Activated CD8-positive, alpha-beta memory T cell treated with anti-CD3 and anti-CD28 coated beads, Interleukin-2, amount 10 ng/mL, durations not matched to agents 7 days and 5 days (primary cell): ENCODE results near the gene KCNG2. TPM values are rescaled to one million over a fixed set of nuclear protein-coding genes. Genes with fewer than 3 reads are reported as not detected.

Experiments used
- ATAC-seq: fragments of 150-1000 bp; cut with Tn5 transposase; one replicate; pipeline ENCODE4 v1.10.0; 2021; ENCODE audit warnings: moderate library complexity
- CTCF ChIA-PET: fragments of 350-600 bp; sonication (Branson Sonifier 250); formaldehyde crosslinking; loops from one replicate; lab custom pipeline; 2021; ENCODE audit warnings: antibody characterized with exemption; lab: Charles Lee
- DNase-seq: peaks from one replicate; pipeline ENCODE4 v3.0.0-alpha.2; 2020
- H3K27ac Mint-ChIP-seq: one replicate; pipeline ENCODE4 v1.8.0; 2021; ENCODE audit warnings: mild to moderate bottlenecking, mixed read lengths
- H3K27me3 Mint-ChIP-seq: one replicate; pipeline ENCODE4 v1.8.0; 2021; ENCODE audit warnings: mixed read lengths
- H3K36me3 Mint-ChIP-seq: one replicate; pipeline ENCODE4 v1.8.0; 2021; ENCODE audit warnings: mild to moderate bottlenecking, mixed read lengths
- H3K4me1 Mint-ChIP-seq: one replicate; pipeline ENCODE4 v1.8.0; 2021; ENCODE audit warnings: mixed read lengths
- H3K4me3 Mint-ChIP-seq: one replicate; pipeline ENCODE4 v1.8.0; 2021; ENCODE audit warnings: mild to moderate bottlenecking, moderate library complexity, mixed read lengths
- H3K9me3 Mint-ChIP-seq: one replicate; pipeline ENCODE4 v1.8.0; 2022; ENCODE audit warnings: low read depth, mixed read lengths
- total RNA-seq, 2 experiments: library from RNA; stranded (reverse); gene quantifications; one replicate each; pipeline ENCODE4 v1.2.3, GENCODE V29; 2021

The KCNG2 gene
- total RNA-seq, 2 experiments from 2014 or later: not detected

GRCh38 chr18:79846936-79847557 is 49.3 kb downstream of the KCNG2 start:
- H3K27ac Mint-ChIP-seq: no peak overlapping the region
- CTCF ChIA-PET: no interaction called here
- ATAC-seq: no peak

DNA sequence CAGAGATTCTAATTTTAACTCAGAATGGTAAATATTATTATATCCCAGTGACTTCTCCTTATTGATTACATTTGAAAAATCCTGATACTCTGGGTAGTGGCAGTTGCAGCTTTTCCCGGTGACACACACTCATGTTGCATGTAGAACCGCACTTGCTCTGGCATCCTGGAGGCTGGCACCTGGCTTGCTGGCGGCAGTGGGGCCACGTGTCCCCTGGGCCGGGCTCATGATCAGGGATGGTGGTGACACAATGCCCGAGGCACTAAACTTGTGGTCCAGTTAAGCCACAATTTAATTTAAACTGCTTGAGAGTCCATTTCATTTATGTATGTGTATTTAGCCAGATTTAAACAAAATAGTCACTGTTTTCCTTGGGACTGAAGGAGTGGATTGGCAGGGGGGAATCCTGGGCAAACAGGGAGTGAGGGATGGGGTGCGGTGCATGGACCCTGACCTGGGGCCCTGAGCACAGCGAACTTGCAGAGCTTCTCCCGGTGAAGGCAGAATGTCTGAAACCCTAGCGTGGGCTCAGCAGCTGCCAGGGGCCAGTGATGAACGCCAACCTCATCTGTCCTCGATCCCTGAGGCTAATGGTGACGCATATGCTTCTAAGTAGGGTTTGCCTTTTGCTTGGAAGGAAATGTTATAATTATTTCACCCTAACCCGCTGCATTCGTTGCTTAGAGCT is 50.0 kb downstream of the KCNG2 start:
- CTCF ChIA-PET: no interaction called here
- no peaks in the 10 kb centered on the region for H3K4me1 Mint-ChIP-seq
- no peaks in the 10 kb centered on the region for H3K36me3 Mint-ChIP-seq
- peak; percentile 23 for DNase-seq
- H3K4me3 Mint-ChIP-seq: no peak overlapping the region
- no peaks in the 10 kb centered on the region for H3K9me3 Mint-ChIP-seq
- H3K27ac Mint-ChIP-seq: no peak overlapping the region
- no peak for ATAC-seq
- peaks cover 7% of the 10 kb centered on the region for H3K27me3 Mint-ChIP-seq

More at GRCh38 chr18:79846936-79847557, 49.3 kb downstream of the KCNG2 start:
- DNase-seq: peak; percentile 32
- Mint-ChIP-seq H3K9me3 (no peaks in the 10 kb centered on the region), H3K4me1 (no peaks in the 10 kb centered on the region), H3K27me3 (peaks cover 13% of the 10 kb centered on the region), H3K4me3 (no peak overlapping the region), H3K36me3 (no peaks in the 10 kb centered on the region)

DNA sequence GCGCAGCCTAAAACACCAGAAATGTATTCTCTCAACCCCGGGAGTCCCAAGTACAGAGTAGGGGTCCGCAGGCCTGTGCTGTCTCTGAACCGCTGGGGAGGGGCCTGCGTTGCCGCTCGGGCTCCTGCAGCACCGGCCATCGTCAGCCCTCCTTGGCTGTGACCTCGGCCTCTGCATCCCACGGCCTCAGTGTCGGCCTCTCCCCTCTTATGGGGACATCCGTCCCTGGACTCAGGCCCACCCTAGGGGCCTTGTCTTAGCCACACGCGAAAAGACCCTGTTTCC is 50.5 kb downstream of the KCNG2 start:
- DNase-seq (peak; percentile 23), ATAC-seq (no peak)
- peaks cover 2% of the 10 kb centered on the region for H3K27me3 Mint-ChIP-seq
- H3K9me3 Mint-ChIP-seq: no peaks in the 10 kb centered on the region
- CTCF ChIA-PET: no interaction called here
- H3K4me3 Mint-ChIP-seq: no peak overlapping the region
- no peak overlapping the region for H3K27ac Mint-ChIP-seq
- no peaks in the 10 kb centered on the region for H3K4me1 Mint-ChIP-seq
- H3K36me3 Mint-ChIP-seq: no peaks in the 10 kb centered on the region

GRCh38 chr18:79848579-79849327 is 51.0 kb downstream of the KCNG2 start:
- CTCF ChIA-PET: no interaction called here
- DNase-seq: peak; percentile 14
- Mint-ChIP-seq H3K27me3 (no peaks in the 10 kb centered on the region), H3K9me3 (no peaks in the 10 kb centered on the region), H3K4me1 (no peaks in the 10 kb centered on the region), H3K4me3 (no peak overlapping the region), H3K36me3 (no peaks in the 10 kb centered on the region), H3K27ac (no peak overlapping the region)
- ATAC-seq: no peak

- CTCF ChIA-PET: no interaction called here
- no peaks in the 10 kb centered on the region for H3K9me3 Mint-ChIP-seq
- H3K27me3 Mint-ChIP-seq: no peaks in the 10 kb centered on the region
Measured at GRCh38 chr18:79849328-79850207, 51.8 kb downstream of the KCNG2 start.

GRCh38 chr18:79850731-79851130 is 53.0 kb downstream of the KCNG2 start:
- peaks cover 6% of the 10 kb centered on the region for H3K27me3 Mint-ChIP-seq
- H3K36me3 Mint-ChIP-seq: no peaks in the 10 kb centered on the region
- CTCF ChIA-PET: no interaction called here
- H3K4me3 Mint-ChIP-seq: no peak overlapping the region
- no peaks in the 10 kb centered on the region for H3K4me1 Mint-ChIP-seq
- peak; percentile 25 for DNase-seq
- ATAC-seq: no peak
- H3K9me3 Mint-ChIP-seq: no peaks in the 10 kb centered on the region
- no peak overlapping the region for H3K27ac Mint-ChIP-seq

More at GRCh38 chr18:79849328-79850207, 51.8 kb downstream of the KCNG2 start:
- no peak overlapping the region for H3K27ac Mint-ChIP-seq
- peak; percentile 18 for DNase-seq
- no peaks in the 10 kb centered on the region for H3K4me1 Mint-ChIP-seq
- H3K36me3 Mint-ChIP-seq: no peaks in the 10 kb centered on the region
- no peak overlapping the region for H3K4me3 Mint-ChIP-seq
- no peak for ATAC-seq

DNA sequence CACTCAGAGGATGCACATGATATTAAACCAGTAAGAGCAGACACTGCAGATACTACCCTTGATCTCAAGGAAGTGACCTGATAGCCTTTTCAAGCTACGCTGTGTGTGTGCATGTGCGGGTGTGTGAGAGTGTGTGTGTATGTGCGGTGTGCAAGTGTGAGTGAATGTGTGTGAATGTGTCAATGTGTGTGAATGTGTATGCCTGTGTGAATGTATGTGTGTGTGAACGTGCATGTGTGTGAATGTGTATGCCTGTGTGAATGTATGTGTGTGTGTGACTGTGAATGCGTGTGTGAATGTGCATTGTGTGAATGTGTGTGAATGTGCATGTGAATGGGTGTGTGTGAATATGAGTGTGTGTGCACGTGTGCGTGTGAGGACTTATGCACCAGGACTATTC is 53.8 kb downstream of the KCNG2 start:
- H3K4me1 Mint-ChIP-seq: no peaks in the 10 kb centered on the region
- H3K27ac Mint-ChIP-seq: no peak overlapping the region
- peaks cover 8% of the 10 kb centered on the region for H3K27me3 Mint-ChIP-seq
- no peaks in the 10 kb centered on the region for H3K36me3 Mint-ChIP-seq
- DNase-seq: peak; percentile 19
- ATAC-seq: no peak
- no peaks in the 10 kb centered on the region for H3K9me3 Mint-ChIP-seq
- no peak overlapping the region for H3K4me3 Mint-ChIP-seq
- CTCF ChIA-PET: no interaction called here

DNA sequence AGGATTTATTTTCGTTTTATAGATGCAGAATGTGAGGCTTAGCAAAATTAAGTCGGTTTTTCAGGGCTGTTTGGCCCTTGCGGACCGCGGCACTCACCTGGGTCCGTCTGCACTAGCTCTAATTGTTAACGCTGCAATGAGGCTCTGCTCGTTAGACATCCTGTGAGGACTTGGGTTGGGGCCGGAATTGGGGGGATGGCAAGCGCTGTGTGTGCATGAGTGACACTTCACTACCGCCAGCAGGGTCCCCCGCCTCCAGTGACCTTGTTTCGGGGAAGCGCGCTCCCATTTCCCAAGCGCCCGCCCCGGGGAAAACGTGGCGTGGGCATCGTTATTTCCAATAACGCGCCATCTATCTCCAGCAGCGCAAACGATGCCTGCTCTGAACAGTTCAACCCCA is 54.2 kb downstream of the KCNG2 start:
- ATAC-seq (no peak), DNase-seq (peak; percentile 22)
- H3K4me3 Mint-ChIP-seq: no peak overlapping the region
- no peaks in the 10 kb centered on the region for H3K9me3 Mint-ChIP-seq
- CTCF ChIA-PET: no interaction called here
- H3K36me3 Mint-ChIP-seq: no peaks in the 10 kb centered on the region
- H3K27ac Mint-ChIP-seq: no peak overlapping the region
- peaks cover 8% of the 10 kb centered on the region for H3K27me3 Mint-ChIP-seq
- H3K4me1 Mint-ChIP-seq: no peaks in the 10 kb centered on the region

DNA sequence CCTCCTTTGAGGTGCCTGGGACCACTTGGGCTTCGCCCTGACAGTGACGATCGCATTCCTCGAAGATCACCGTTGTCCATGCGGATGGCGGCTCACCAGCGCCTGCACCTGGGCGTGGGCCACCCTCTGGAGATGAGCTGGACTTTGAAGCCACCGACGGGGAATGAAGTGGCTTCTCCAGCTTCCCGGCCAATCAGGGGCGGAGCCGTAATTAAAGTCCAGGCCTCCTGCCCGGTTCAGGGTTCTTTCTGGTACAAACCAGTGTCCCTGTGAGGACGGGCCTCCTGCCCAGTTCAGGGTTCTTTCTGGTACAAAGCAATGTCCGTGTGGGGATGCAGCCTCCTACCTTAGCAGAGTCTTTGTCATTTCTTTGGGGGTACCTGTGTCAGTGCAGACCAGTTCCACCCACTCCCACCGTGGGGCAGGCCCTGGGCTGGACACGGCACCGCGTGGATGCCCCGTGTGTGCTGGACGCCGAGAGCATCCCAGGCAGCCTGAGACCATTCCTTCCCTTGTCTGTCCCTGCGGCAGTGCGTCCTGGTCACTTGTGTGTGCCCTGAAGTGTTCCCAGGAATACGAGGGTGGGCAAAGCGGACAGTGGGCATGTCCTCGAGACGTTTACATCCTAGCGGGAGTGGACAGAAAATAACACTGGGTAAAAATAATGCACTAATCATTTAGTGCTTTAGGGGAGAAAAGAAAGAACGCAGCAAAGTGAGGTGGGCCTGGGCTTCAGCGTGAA is 55.0 kb downstream of the KCNG2 start:
- H3K27ac Mint-ChIP-seq: no peak overlapping the region
- no peak overlapping the region for H3K4me3 Mint-ChIP-seq
- DNase-seq (peak; percentile 36), ATAC-seq (no peak)
- CTCF ChIA-PET: no interaction called here
- H3K27me3 Mint-ChIP-seq: peaks cover 8% of the 10 kb centered on the region
- no peaks in the 10 kb centered on the region for H3K9me3 Mint-ChIP-seq
- no peaks in the 10 kb centered on the region for H3K36me3 Mint-ChIP-seq
- H3K4me1 Mint-ChIP-seq: no peaks in the 10 kb centered on the region

GRCh38 chr18:79853303-79853992 is 55.7 kb downstream of the KCNG2 start:
- no peak overlapping the region for H3K4me3 Mint-ChIP-seq
- H3K4me1 Mint-ChIP-seq: no peaks in the 10 kb centered on the region
- H3K27ac Mint-ChIP-seq: no peak overlapping the region
- no peaks in the 10 kb centered on the region for H3K36me3 Mint-ChIP-seq
- CTCF ChIA-PET: no interaction called here
- H3K9me3 Mint-ChIP-seq: no peaks in the 10 kb centered on the region
- ATAC-seq: no peak
- peaks cover 9% of the 10 kb centered on the region for H3K27me3 Mint-ChIP-seq
- DNase-seq: peak; percentile 33

DNA sequence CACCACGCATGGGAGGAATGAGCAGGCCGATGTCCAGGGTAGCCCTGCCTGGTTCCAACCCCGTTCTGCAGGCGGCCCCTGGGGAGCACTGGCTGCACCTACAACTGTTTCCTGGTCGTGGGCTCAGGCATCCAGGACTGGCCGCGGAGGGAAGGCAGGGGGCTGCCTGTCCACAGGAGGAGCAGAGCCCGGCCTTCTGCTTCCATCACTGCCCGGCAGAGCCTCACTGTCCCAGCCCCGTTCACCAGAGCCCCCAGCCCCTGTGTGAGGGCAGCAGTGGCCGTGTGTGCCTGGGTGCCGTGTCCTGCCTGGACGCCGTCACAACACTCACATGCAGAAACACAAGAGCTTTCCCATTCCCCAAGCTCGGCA is 56.2 kb downstream of the KCNG2 start:
- ATAC-seq (no peak), DNase-seq (peak; percentile 29)
- Mint-ChIP-seq H3K36me3 (no peaks in the 10 kb centered on the region), H3K27me3 (peaks cover 12% of the 10 kb centered on the region), H3K27ac (no peak overlapping the region), H3K4me3 (no peak overlapping the region), H3K9me3 (no peaks in the 10 kb centered on the region), H3K4me1 (no peaks in the 10 kb centered on the region)
- CTCF ChIA-PET: no interaction called here

GRCh38 chr18:79855147-79855933 is 57.6 kb downstream of the KCNG2 start:
- H3K27me3 Mint-ChIP-seq: peaks cover 12% of the 10 kb centered on the region
- H3K4me1 Mint-ChIP-seq: no peaks in the 10 kb centered on the region
- ATAC-seq: no peak
- H3K9me3 Mint-ChIP-seq: no peaks in the 10 kb centered on the region
- H3K27ac Mint-ChIP-seq: no peak overlapping the region
- no peak overlapping the region for H3K4me3 Mint-ChIP-seq
- CTCF ChIA-PET: no interaction called here
- DNase-seq: peak; percentile 26
- no peaks in the 10 kb centered on the region for H3K36me3 Mint-ChIP-seq
